Amygdala (tissue), 56 donors: Measurements from ENCODE around the gene PKIB.

ENCODE experiments used
- DNase-seq, 56 donors: peaks; one replicate each; lab custom pipeline; 2025; lab: John Stamatoyannopoulos, UW

Gene PKIB

GRCh38 chr6:122663981-122664380 lies 53.8 kb downstream of the PKIB start:
- no peak for DNase-seq

GRCh38 chr6:122665929-122666328 lies 55.7 kb downstream of the PKIB start:
- no peak for DNase-seq

- no peak for DNase-seq
These were observed 56.2 kb downstream of the PKIB start for GRCh38 chr6:122666418-122666817.

GRCh38 chr6:122669418-122669817 lies 59.2 kb downstream of the PKIB start:
- no peak for DNase-seq

- no peak for DNase-seq
These were observed 59.7 kb downstream of the PKIB start for GRCh38 chr6:122669868-122670267.

GRCh38 chr6:122671251-122671650 lies 61.0 kb downstream of the PKIB start:
- DNase-seq = no peak

GRCh38 chr6:122673343-122673961 lies 63.2 kb downstream of the PKIB start:
- no peak for DNase-seq

GRCh38 chr6:122676146-122676545 lies 65.9 kb downstream of the PKIB start:
- DNase-seq = no peak

- DNase-seq = no peak
These were observed 66.5 kb downstream of the PKIB start for GRCh38 chr6:122676688-122677087.

GRCh38 chr6:122677406-122677805 lies 67.2 kb downstream of the PKIB start:
- no peak for DNase-seq

GRCh38 chr6:122678841-122679240 lies 68.6 kb downstream of the PKIB start:
- no peak for DNase-seq

- DNase-seq = no peak
These were observed 71.5 kb downstream of the PKIB start for GRCh38 chr6:122681705-122682104.

- DNase-seq = no peak
These were observed 73.9 kb downstream of the PKIB start for GRCh38 chr6:122683989-122684651.

- no peak for DNase-seq
These were observed 82.0 kb downstream of the PKIB start for GRCh38 chr6:122692175-122692598.

- no peak for DNase-seq
These were observed 82.8 kb downstream of the PKIB start for GRCh38 chr6:122692807-122693580.

GRCh38 chr6:122694075-122694474 lies 83.9 kb downstream of the PKIB start:
- DNase-seq = no peak

- no peak for DNase-seq
These were observed 84.4 kb downstream of the PKIB start for GRCh38 chr6:122694602-122695001.

GRCh38 chr6:122695188-122695587 lies 85.0 kb downstream of the PKIB start:
- no peak for DNase-seq

- DNase-seq = no peak
These were observed 85.9 kb downstream of the PKIB start for GRCh38 chr6:122696079-122696478.

GRCh38 chr6:122696853-122697252 lies 86.6 kb downstream of the PKIB start:
- DNase-seq = no peak

GRCh38 chr6:122697458-122697857 lies 87.3 kb downstream of the PKIB start:
- no peak for DNase-seq

- DNase-seq = no peak
These were observed 91.5 kb downstream of the PKIB start for GRCh38 chr6:122701666-122702065.
